HepG2 (cell line): Measurements from ENCODE around the gene OR52I1. TPM values are rescaled to one million over a fixed set of nuclear protein-coding genes. Genes with fewer than 3 reads are reported as not detected.

ENCODE experiments used
- ATAC-seq: fragments of 200-7000 bp; cut with Tn5 transposase; 3 replicates; pipeline ENCODE4 v1.9.1; 2020; ENCODE audit warnings: mild to moderate bottlenecking, moderate library complexity
- BruUV-seq: library from RNA; stranded (reverse); fragments of 400-500 nt; replicated peaks from 2 replicates; lab custom pipeline; 2021; lab: Mats Ljungman, UMichigan
- CTCF ChIA-PET: fragments of 300-600 bp; formaldehyde crosslinking; extraction: SDS; loops from one replicate; lab custom pipeline; 2021; ENCODE audit warnings: low total read pairs, inconsistent platforms, low intra/inter-chr PET ratio; lab: Yijun Ruan, JAX
- POLR2A ChIA-PET: fragments of 350-600 bp; sonication (Branson Sonifier 250); formaldehyde crosslinking; loops from one replicate; lab custom pipeline; 2020; ENCODE audit warnings: antibody characterized with exemption, inconsistent platforms; lab: Yijun Ruan, JAX
- DNase-seq: peaks from one replicate; pipeline ENCODE4 v3.0.0-alpha.2; 2015; ENCODE audit warnings: low spot score
- FAIRE-seq: peaks from 3 replicates; lab custom pipeline; 2011; peaks lifted over from hg19 to GRCh38; lab: Jason Lieb, UNC
- H2AFZ ChIP-seq: one replicate; pipeline ENCODE4 v1.6.1; 2011; ENCODE audit warnings: low read length, inconsistent platforms
- H3K27ac ChIP-seq: fragments of 300-600 bp; 3 replicates; pipeline ENCODE4 v1.8.0; 2011; ENCODE audit warnings: mixed run types, mild to moderate bottlenecking, mixed read lengths, low read length, inconsistent platforms; ENCODE audit not compliant: insufficient read depth; ENCODE audit errors: extremely low read length
- H3K27me3 ChIP-seq, 2 experiments: fragments of 200-600 bp in 1 of 2; 2 replicates in 1 of 2; 3 replicates in 1 of 2; pipeline versions ENCODE4 v1.6.0 to v1.8.0; 2011; ENCODE audit warnings: low read length in 2 of 2, mild to moderate bottlenecking in 2 of 2, moderate library complexity in 2 of 2, inconsistent platforms in 1 of 2; ENCODE audit not compliant: insufficient read depth in 2 of 2, control insufficient read depth in 1 of 2
- H3K36me3 ChIP-seq, 2 experiments: fragments of 200-600 bp in 1 of 2; replicated peaks in 1 of 2; 2 replicates in 1 of 2; 3 replicates in 1 of 2; pipeline versions ENCODE4 v1.5.1 to v1.8.0; 2011; ENCODE audit warnings: low read length in 2 of 2, inconsistent platforms in 1 of 2; ENCODE audit not compliant: insufficient read depth in 2 of 2, control insufficient read depth in 1 of 2
- H3K4me1 ChIP-seq: 2 replicates; pipeline ENCODE4 v1.5.1; 2012; ENCODE audit warnings: low read length, inconsistent platforms; ENCODE audit not compliant: insufficient read depth
- H3K4me2 ChIP-seq: 2 replicates; pipeline ENCODE4 v1.6.0; 2011; ENCODE audit warnings: low read depth, low read length, inconsistent platforms
- H3K4me3 ChIP-seq, 3 experiments: fragments of 200-600 bp in 1 of 3; sonication (generic), shearing (Covaris generic) in 1 of 3; replicated peaks in 1 of 3; 2 replicates each; pipeline ENCODE4 v1.5.1; 2011 to 2016; ENCODE audit warnings: low read length in 3 of 3, inconsistent platforms in 2 of 3, low read depth in 2 of 3, mild to moderate bottlenecking in 2 of 3, control low read depth in 1 of 3, mixed read lengths in 1 of 3; ENCODE audit not compliant: insufficient read depth in 1 of 3
- H3K79me2 ChIP-seq: one replicate; pipeline ENCODE4 v1.6.1; 2011; ENCODE audit warnings: low read length, inconsistent platforms; ENCODE audit not compliant: insufficient read depth
- H3K9ac ChIP-seq: 2 replicates; pipeline ENCODE4 v1.6.0; 2011; ENCODE audit warnings: mild to moderate bottlenecking, low read depth, low read length, inconsistent platforms; ENCODE audit not compliant: insufficient read depth
- H3K9me3 ChIP-seq: 2 replicates; pipeline ENCODE4 v1.5.1; 2012; ENCODE audit warnings: mild to moderate bottlenecking, low read length
- H4K20me1 ChIP-seq: 2 replicates; pipeline ENCODE4 v1.6.0; 2011; ENCODE audit warnings: inconsistent platforms, mild to moderate bottlenecking, low read length, moderate library complexity; ENCODE audit not compliant: insufficient read depth
- ATF4 ChIP-seq, 2 experiments: fragments of 450-650 bp in 1 of 2; sonication (generic) in 1 of 2; formaldehyde crosslinking; IDR thresholded peaks; 2 replicates each; pipeline versions ENCODE4 v1.5.0 to v1.8.0; 2020 to 2022; ENCODE audit warnings: mild to moderate bottlenecking in 1 of 2, missing genetic modification reagents in 1 of 2
- BHLHE40 ChIP-seq: IDR thresholded peaks from 2 replicates; pipeline ENCODE4 v1.6.1; 2011; ENCODE audit warnings: low read length, improper control_type of control experiment
- CC2D1A ChIP-seq: sonication (generic); formaldehyde crosslinking; IDR thresholded peaks from 2 replicates; pipeline ENCODE4 v1.8.1; 2023; ENCODE audit warnings: mild to moderate bottlenecking, missing genetic modification reagents
- CEBPG ChIP-seq: IDR thresholded peaks from 2 replicates; pipeline ENCODE4 v1.6.1; 2016
- FOXC1 ChIP-seq: sonication (generic); formaldehyde crosslinking; IDR thresholded peaks from 2 replicates; pipeline ENCODE4 v1.8.0; 2022; ENCODE audit warnings: mild to moderate bottlenecking, missing genetic modification reagents, borderline replicate concordance
- HNRNPK ChIP-seq: fragments of 200-400 bp; formaldehyde crosslinking; IDR thresholded peaks from 2 replicates; pipeline ENCODE4 v1.6.1; 2018; ENCODE audit warnings: low read length, low read depth, moderate library complexity, mild to moderate bottlenecking; ENCODE audit not compliant: poor library complexity, severe bottlenecking
- KLF15 ChIP-seq: sonication (generic); formaldehyde crosslinking; IDR thresholded peaks from 2 replicates; pipeline ENCODE4 v1.8.1; 2023; ENCODE audit warnings: borderline replicate concordance, mild to moderate bottlenecking, inconsistent platforms, missing genetic modification reagents, mixed read lengths
- MBNL3 ChIP-seq: fragments of 250-450 bp; sonication (Bioruptor Pico); conservative IDR thresholded peaks from 2 replicates; pipeline ENCODE4 v1.8.0; 2022; ENCODE audit warnings: mild to moderate bottlenecking, inconsistent platforms
- MYNN ChIP-seq: sonication (generic); formaldehyde crosslinking; IDR thresholded peaks from 2 replicates; pipeline ENCODE4 v1.4.0; 2020; ENCODE audit warnings: mild to moderate bottlenecking, low read depth, missing genetic modification reagents
- NBN ChIP-seq: fragments of 450-650 bp; conservative IDR thresholded peaks from 2 replicates; pipeline ENCODE4 v1.6.1; 2017
- NCOR1 ChIP-seq: fragments of 200-600 bp; sonication (generic); IDR thresholded peaks from 2 replicates; pipeline ENCODE4 v1.7.0; 2017; ENCODE audit warnings: antibody characterized with exemption, low read length, borderline replicate concordance
- SSRP1 ChIP-seq: IDR thresholded peaks from 2 replicates; pipeline ENCODE4 v1.6.1; 2016; ENCODE audit warnings: control low read depth
- ZBTB2 ChIP-seq: sonication (generic); formaldehyde crosslinking; IDR thresholded peaks from 2 replicates; pipeline ENCODE4 v1.8.0; 2022; ENCODE audit warnings: low read depth, missing genetic modification reagents
- ZBTB7B ChIP-seq: sonication (generic); formaldehyde crosslinking; IDR thresholded peaks from 2 replicates; pipeline ENCODE4 v1.4.0; 2020; ENCODE audit warnings: missing genetic modification reagents
- ZMAT3 ChIP-seq: sonication (generic); formaldehyde crosslinking; conservative IDR thresholded peaks from 2 replicates; pipeline ENCODE4 v1.7.0; 2021; ENCODE audit warnings: missing genetic modification reagents
- ZNF567 ChIP-seq: sonication (generic); formaldehyde crosslinking; IDR thresholded peaks from 2 replicates; pipeline ENCODE4 v1.8.1; 2023; ENCODE audit warnings: mild to moderate bottlenecking, missing genetic modification reagents, borderline replicate concordance
- ZNF619 ChIP-seq: sonication (generic); formaldehyde crosslinking; IDR thresholded peaks from 2 replicates; pipeline ENCODE4 v1.4.0; 2020; ENCODE audit warnings: mild to moderate bottlenecking, missing genetic modification reagents
- WGBS: methylation state at CpG from one replicate; pipeline ENCODE4 v1.1.6; 2017; ENCODE audit warnings: low lambda C conversion rate; 5-methylcytosine and 5-hydroxymethylcytosine counted together
- in situ Hi-C: cut with HindIII; loops from 2 replicates; pipeline ENCODE4 v1.10.0; 2017; ENCODE audit warnings: low pct_unique_long_range_greater_than_20kb; ENCODE audit not compliant: extremely low pct_ligation_motif_present
- intact Hi-C: fragments of 100-400 bp; cut with micrococcal nuclease; formaldehyde crosslinking; loops from one replicate; pipeline ENCODE4 v1.10.0; 2022; ENCODE audit not compliant: unreplicated experiment
- polyA plus RNA-seq, 8 experiments: library from polyadenylated mRNA; depleted of rRNA in 3 of 8; stranded (reverse) in 7 of 8; unstranded in 1 of 8; fragments of >200 nt; fragmentation: Illumina TruSeq in 4 of 8; extraction: Trizol in 4 of 8; gene quantifications; 2 replicates each; pipeline versions ENCODE4 v1.2.1 to v1.2.3, GENCODE V29; 2011 to 2016; ENCODE audit warnings: low read depth in 4 of 8, missing spikeins in 1 of 8, mixed read lengths in 1 of 8; ENCODE audit not compliant: insufficient read depth in 1 of 8
- total RNA-seq, 5 experiments: library from RNA; depleted of rRNA; stranded (reverse); fragments of >200 nt; fragmentation: Illumina TruSeq; extraction: Trizol; gene quantifications; 2 replicates each; pipeline ENCODE4 v1.2.3, GENCODE V29; 2016; ENCODE audit warnings: low read depth in 1 of 5

The OR52I1 gene
- total and polyA plus RNA-seq, 2 of the 13 experiments (the other 11 are each of a cell fraction or from before 2014, with no cell fraction given) = not detected

GRCh38 chr11:4580124-4580523, 13.7 kb upstream of the OR52I1 start:
- H3K4me3 ChIP-seq = no peak overlapping the region
- CTCF ChIA-PET = no interaction called here
- no peaks in the 10 kb centered on the region for H3K79me2 ChIP-seq
- H3K4me1 ChIP-seq = no peaks in the 10 kb centered on the region
- TF ChIP-seq HNRNPK = no peak
- no peak for TF ChIP-seq ZNF567 (CRISPR knock-in tag)
- TF ChIP-seq MYNN (CRISPR knock-in tag) = no peak
- no peak for TF ChIP-seq BHLHE40
- no peak for TF ChIP-seq ZNF619 (CRISPR knock-in tag)
- TF ChIP-seq MBNL3 (CRISPR knock-in tag) = no peak
- TF ChIP-seq NCOR1 = no peak
- no peak for TF ChIP-seq CC2D1A
- TF ChIP-seq SSRP1 (CRISPR knock-in tag) = no peak
- TF ChIP-seq CEBPG (CRISPR knock-in tag) = no peak
- TF ChIP-seq NBN = no peak
- TF ChIP-seq KLF15 (CRISPR knock-in tag) = no peak
- TF ChIP-seq FOXC1 (CRISPR knock-in tag) = no peak
- TF ChIP-seq ZBTB2 (CRISPR knock-in tag) = no peak
- TF ChIP-seq ATF4 (CRISPR knock-in tag; IDR thresholded peaks at IDR 0.05) = no peak
- no peak for TF ChIP-seq ZMAT3 (CRISPR knock-in tag)
- TF ChIP-seq ZBTB7B (CRISPR knock-in tag) = no peak
- TF ChIP-seq, all 625 proteins: peak for 0
- H3K4me2 ChIP-seq = no peak overlapping the region
- H3K9ac ChIP-seq = no peak overlapping the region
- DNase-seq = no peak
- in situ Hi-C loops (no loop called here), intact Hi-C loops (no loop called here)
- H3K27me3 ChIP-seq = peaks cover 0 to 26% of the 10 kb centered on the region in 2 experiments; a peak in 2 of 5 replicates
- 0% methylated on average over 1 of the region's 1 CpG for WGBS
- H3K27ac ChIP-seq = no peak overlapping the region
- no peak for ATAC-seq
- no peaks in the 10 kb centered on the region for H3K9me3 ChIP-seq
- no peaks in the 10 kb centered on the region for H3K36me3 ChIP-seq
- no peak overlapping the region for H2AFZ ChIP-seq
- no TSS peak for BruUV-seq
- H4K20me1 ChIP-seq = no peaks in the 10 kb centered on the region
- POLR2A ChIA-PET = no interaction called here
- FAIRE-seq = no peak
